IMR-90 (cell line): ENCODE measurements around the gene PMM1. TPM values are rescaled to one million over a fixed set of nuclear protein-coding genes. Genes with fewer than 3 reads are reported as not detected.

Source experiments
- ATAC-seq: fragments of 200-7000 bp; cut with Tn5 transposase; 2 replicates; pipeline ENCODE4 v1.9.1; 2020; ENCODE audit warnings: low read depth, mild to moderate bottlenecking, moderate library complexity
- BruUV-seq: library from RNA; stranded (reverse); fragments of 400-500 nt; replicated peaks from 2 replicates; lab custom pipeline; 2021; lab: Mats Ljungman, UMichigan
- CTCF ChIA-PET: fragments of 300-600 bp; formaldehyde crosslinking; extraction: SDS; loops from one replicate; lab custom pipeline; 2021; ENCODE audit warnings: antibody characterized with exemption; lab: Yijun Ruan, JAX
- POLR2A ChIA-PET: fragments of 300-600 bp; sonication (Branson Sonifier 250); formaldehyde crosslinking; loops from one replicate; lab custom pipeline; 2022; ENCODE audit warnings: antibody characterized with exemption; ENCODE audit not compliant: unreplicated experiment; lab: Charles Lee
- DNase-seq: peaks from one replicate; pipeline ENCODE4 v3.0.0; 2013
- H2AFZ ChIP-seq: replicated peaks from 2 replicates; pipeline ENCODE3; 2013; ENCODE audit warnings: low read length, mild to moderate bottlenecking; ENCODE audit not compliant: poor library complexity
- H2AK5ac ChIP-seq: 2 replicates; pipeline ENCODE4 v1.6.1; 2013; ENCODE audit warnings: low read depth, low read length, inconsistent platforms
- H2AK9ac ChIP-seq: replicated peaks from 2 replicates; pipeline ENCODE3; 2013; ENCODE audit warnings: mild to moderate bottlenecking, low read depth, low read length, moderate library complexity; ENCODE audit not compliant: poor library complexity
- H2BK120ac ChIP-seq: 2 replicates; pipeline ENCODE4 v1.6.1; 2013; ENCODE audit warnings: low read depth, low read length, inconsistent platforms
- H2BK15ac ChIP-seq: 3 replicates; pipeline ENCODE4 v1.6.1; 2013; ENCODE audit warnings: low read depth, low read length, inconsistent platforms
- H2BK20ac ChIP-seq: 2 replicates; pipeline ENCODE4 v1.6.1; 2013; ENCODE audit warnings: low read depth, mild to moderate bottlenecking, inconsistent platforms, low read length, moderate library complexity
- H2BK5ac ChIP-seq: 2 replicates; pipeline ENCODE4 v1.6.1; 2013; ENCODE audit warnings: mild to moderate bottlenecking, low read depth, low read length, inconsistent platforms; ENCODE audit not compliant: poor library complexity, severe bottlenecking
- H3K14ac ChIP-seq: replicated peaks from 2 replicates; pipeline ENCODE4 v1.6.1; 2013; ENCODE audit warnings: low read depth, low read length, inconsistent platforms
- H3K18ac ChIP-seq: 2 replicates; pipeline ENCODE4 v1.6.1; 2013; ENCODE audit warnings: low read depth, low read length, control low read depth
- H3K23ac ChIP-seq: 2 replicates; pipeline ENCODE4 v1.6.1; 2013; ENCODE audit warnings: low read depth, low read length, inconsistent platforms
- H3K27ac ChIP-seq: 2 replicates; pipeline ENCODE4 v1.5.1; 2013; ENCODE audit warnings: mild to moderate bottlenecking, control low read depth, low read length; ENCODE audit not compliant: insufficient read depth
- H3K27me3 ChIP-seq: 2 replicates; pipeline ENCODE4 v1.6.1; 2013; ENCODE audit warnings: low read length; ENCODE audit not compliant: control insufficient read depth, insufficient read depth
- H3K36me3 ChIP-seq: 2 replicates; pipeline ENCODE4 v1.6.1; 2013; ENCODE audit warnings: low read length, mixed read lengths; ENCODE audit not compliant: control insufficient read depth, insufficient read depth
- H3K4ac ChIP-seq: 2 replicates; pipeline ENCODE4 v1.6.1; 2013; ENCODE audit warnings: low read depth, low read length, inconsistent platforms
- H3K4me1 ChIP-seq: 2 replicates; pipeline ENCODE4 v1.6.1; 2013; ENCODE audit warnings: low read length, mixed read lengths; ENCODE audit not compliant: control insufficient read depth, insufficient read depth
- H3K4me2 ChIP-seq: 2 replicates; pipeline ENCODE4 v1.6.1; 2013; ENCODE audit warnings: low read depth, mild to moderate bottlenecking, control low read depth, low read length, moderate library complexity
- H3K4me3 ChIP-seq: 2 replicates; pipeline ENCODE4 v1.5.1; 2013; ENCODE audit warnings: low read depth, mild to moderate bottlenecking, control low read depth, low read length, moderate library complexity; ENCODE audit not compliant: insufficient read depth
- H3K56ac ChIP-seq: 2 replicates; pipeline ENCODE4 v1.6.1; 2013; ENCODE audit warnings: low read length, inconsistent platforms; ENCODE audit not compliant: insufficient read depth; ENCODE audit errors: extremely low read depth
- H3K79me1 ChIP-seq, 2 experiments: 2 replicates each; pipeline ENCODE4 v1.6.1; 2013; ENCODE audit warnings: low read length in 2 of 2, inconsistent platforms in 1 of 2, low read depth in 1 of 2
- H3K9ac ChIP-seq: 2 replicates; pipeline ENCODE4 v1.6.1; 2013; ENCODE audit warnings: low read depth, low read length, control low read depth
- H3K9me1 ChIP-seq: 2 replicates; pipeline ENCODE4 v1.6.1; 2013; ENCODE audit warnings: low read length, inconsistent platforms; ENCODE audit not compliant: insufficient read depth
- H3K9me3 ChIP-seq: 2 replicates; pipeline ENCODE4 v1.6.1; 2013; ENCODE audit warnings: low read length; ENCODE audit not compliant: control insufficient read depth, insufficient read depth
- H4K20me1 ChIP-seq: 2 replicates; pipeline ENCODE4 v1.6.1; 2013; ENCODE audit warnings: low read length, inconsistent platforms; ENCODE audit not compliant: insufficient read depth
- H4K5ac ChIP-seq: 2 replicates; pipeline ENCODE4 v1.6.1; 2013; ENCODE audit warnings: mild to moderate bottlenecking, low read depth, low read length, control low read depth
- H4K8ac ChIP-seq, 2 experiments: 2 replicates each; pipeline ENCODE4 v1.6.1; 2013; ENCODE audit warnings: low read depth in 2 of 2, low read length in 2 of 2, control low read depth in 1 of 2, inconsistent platforms in 1 of 2
- H4K91ac ChIP-seq: 2 replicates; pipeline ENCODE4 v1.6.1; 2013; ENCODE audit warnings: low read depth, low read length, inconsistent platforms; ENCODE audit not compliant: insufficient read depth
- BHLHE40 ChIP-seq: fragments of 150-350 bp; IDR thresholded peaks from 2 replicates; pipeline ENCODE4 v1.6.1; 2016; ENCODE audit warnings: mild to moderate bottlenecking, low read depth, low read length
- CEBPB ChIP-seq: IDR thresholded peaks from 2 replicates; pipeline ENCODE4 v1.6.1; 2012; ENCODE audit warnings: low read depth, low read length, improper control_type of control experiment
- CHD1 ChIP-seq: IDR thresholded peaks from 2 replicates; pipeline ENCODE4 v1.6.1; 2012; ENCODE audit warnings: low read depth, low read length, improper control_type of control experiment
- CTCF ChIP-seq: conservative IDR thresholded peaks from 2 replicates; pipeline ENCODE4 v1.5.1; 2012; ENCODE audit warnings: mild to moderate bottlenecking, low read depth, low read length, improper control_type of control experiment
- ELK1 ChIP-seq: fragments of 150-350 bp; IDR thresholded peaks from 2 replicates; pipeline ENCODE4 v1.6.1; 2016; ENCODE audit warnings: low read depth, mild to moderate bottlenecking, low read length, moderate library complexity, borderline replicate concordance
- MAFK ChIP-seq: IDR thresholded peaks from 2 replicates; pipeline ENCODE4 v1.6.1; 2012; ENCODE audit warnings: low read depth, low read length, improper control_type of control experiment
- MAZ ChIP-seq: IDR thresholded peaks from 2 replicates; pipeline ENCODE4 v1.6.1; 2012; ENCODE audit warnings: low read depth, mild to moderate bottlenecking, low read length, improper control_type of control experiment, moderate library complexity, borderline replicate concordance
- MXI1 ChIP-seq: IDR thresholded peaks from 2 replicates; pipeline ENCODE4 v1.6.1; 2012; ENCODE audit warnings: low read depth, mild to moderate bottlenecking, low read length, moderate library complexity, borderline replicate concordance
- POLR2A ChIP-seq: IDR thresholded peaks from 2 replicates; pipeline ENCODE4 v1.6.1; 2012; ENCODE audit warnings: mild to moderate bottlenecking, low read depth, low read length
- RCOR1 ChIP-seq: IDR thresholded peaks from 2 replicates; pipeline ENCODE4 v1.6.1; 2012; ENCODE audit warnings: mild to moderate bottlenecking, low read length, improper control_type of control experiment; ENCODE audit not compliant: insufficient replicate concordance
- RFX5 ChIP-seq: IDR thresholded peaks from 2 replicates; pipeline ENCODE4 v1.8.0; 2012; ENCODE audit warnings: low read depth, mild to moderate bottlenecking, low read length, moderate library complexity
- SMC3 ChIP-seq: fragments of 150-350 bp; IDR thresholded peaks from 2 replicates; pipeline ENCODE4 v1.6.1; 2016; ENCODE audit warnings: low read depth, mild to moderate bottlenecking, antibody characterized with exemption, low read length, moderate library complexity
- USF2 ChIP-seq: fragments of 150-350 bp; IDR thresholded peaks from 2 replicates; pipeline ENCODE4 v1.6.1; 2017; ENCODE audit warnings: mild to moderate bottlenecking, antibody characterized with exemption, low read length, low read depth
- WGBS, 2 experiments: methylation state at CpG; one replicate each; pipeline versions ENCODE4 v1.1.5 to v1.1.7; 2013; ENCODE audit warnings: missing lambda C conversion rate in 2 of 2; ENCODE audit not compliant: insufficient read length in 1 of 2; ENCODE audit errors: extremely low coverage in 2 of 2; 5-methylcytosine and 5-hydroxymethylcytosine counted together
- dilution Hi-C: fragments of 300-500 bp; cut with HindIII; formaldehyde crosslinking; loops from one replicate; pipeline ENCODE4 v1.14.3; 2018; ENCODE audit warnings: low sequenced_read_pairs; ENCODE audit not compliant: unreplicated experiment
- in situ Hi-C: fragments of 300-500 bp; cut with MboI; formaldehyde crosslinking; loops from 3 replicates; pipeline ENCODE4 v1.14.3; 2019; ENCODE audit warnings: low sequenced_read_pairs, inconsistent platforms, mixed read lengths
- intact Hi-C: fragments of 100-400 bp; cut with micrococcal nuclease; formaldehyde crosslinking; loops from 2 replicates; pipeline ENCODE4 v1.10.0; 2022
- polyA plus RNA-seq, 3 experiments: library from polyadenylated mRNA; depleted of rRNA; stranded (reverse); fragments of >200 nt; gene quantifications; 2 replicates each; pipeline ENCODE4 v1.2.3, GENCODE V29; 2012; ENCODE audit warnings: low replicate concordance in 1 of 3
- total RNA-seq: library from RNA; depleted of rRNA; stranded (reverse); fragments of >200 nt; gene quantifications from 2 replicates; pipeline ENCODE4 v1.2.3, GENCODE V29; 2012

Gene PMM1
- total and polyA plus RNA-seq, 2 of the 4 experiments (the other 2 are of a cell fraction): 22.8 to 92.8 TPM

GRCh38 chr22:41585898-41586297, 3.7 kb downstream of the PMM1 start:
- Histone ChIP-seq H3K18ac (no peak overlapping the region), H3K27ac (no peak overlapping the region), H3K9ac (no peak overlapping the region), H3K23ac (0 out of 2 replicates have a peak overlapping the region, but pooled peaks have one; percentile 2), H3K14ac (no peak overlapping the region), H3K79me1 (peaks cover 31 to 68% of the 10 kb centered on the region in 2 experiments), H2BK120ac (no peak overlapping the region), H3K4me3 (no peak overlapping the region), H3K4ac (no peak overlapping the region), H4K20me1 (no peaks in the 10 kb centered on the region), H2AFZ (no peak overlapping the region), H3K9me1 (peaks cover 4% of the 10 kb centered on the region; the same call in 1 of the 2 replicates), H2BK15ac (no peak overlapping the region), H3K27me3 (no peaks in the 10 kb centered on the region), H4K8ac (no peak overlapping the region), H3K9me3 (no peaks in the 10 kb centered on the region), H2AK5ac (no peak overlapping the region), H3K4me1 (peaks cover 4% of the 10 kb centered on the region), H3K56ac (no peak overlapping the region), H2AK9ac (peak overlapping the region; percentile 48), H4K5ac (no peak overlapping the region), H2BK5ac (no peak overlapping the region), H4K91ac (no peak overlapping the region), H3K36me3 (peaks cover 29% of the 10 kb centered on the region), H2BK20ac (no peak overlapping the region), H3K4me2 (no peak overlapping the region)
- CTCF ChIA-PET: no interaction called here
- no TSS peak for BruUV-seq
- no peak for DNase-seq
- intact Hi-C loops: no loop called here
- TF ChIP-seq CEBPB: no peak
- no peak for TF ChIP-seq CHD1
- TF ChIP-seq MXI1: no peak
- TF ChIP-seq RCOR1: no peak
- TF ChIP-seq MAZ: no peak
- TF ChIP-seq POLR2A: no peak
- TF ChIP-seq USF2: no peak
- TF ChIP-seq SMC3: no peak
- no peak for TF ChIP-seq CTCF
- TF ChIP-seq BHLHE40: no peak
- no peak for TF ChIP-seq RFX5
- no peak for TF ChIP-seq MAFK
- no peak for TF ChIP-seq ELK1
- dilution Hi-C loops: no loop called here
- POLR2A ChIA-PET: interaction anchor here (0.7 kb wide), 1 partner anchor 201 kb away, joined by 4 read pairs; no protein-coding TSS in a partner anchor
- WGBS, 2 experiments: no CpG with 5 or more reads among the region's 7 CpGs
- in situ Hi-C loops: no loop called here
- no peak for ATAC-seq
